GM12874 (cell line): ENCODE measurements around the gene RASAL2.

Experiments
- CTCF ChIP-seq: IDR thresholded peaks from 2 replicates; pipeline ENCODE4 v1.5.1; 2011; ENCODE audit warnings: low read depth, mild to moderate bottlenecking, control low read depth, low read length, moderate library complexity; ENCODE audit not compliant: insufficient read depth

RASAL2 gene

GRCh38 chr1:178243119-178243518, 149.2 kb downstream of the RASAL2 start:
- no peak for TF ChIP-seq CTCF

GRCh38 chr1:178243890-178244289, 150.0 kb downstream of the RASAL2 start:
- TF ChIP-seq CTCF = no peak

GRCh38 chr1:178254433-178254832, 160.5 kb downstream of the RASAL2 start:
- TF ChIP-seq CTCF = no peak

- TF ChIP-seq CTCF = no peak
Observed at GRCh38 chr1:178258536-178258935, 164.6 kb downstream of the RASAL2 start.

- no peak for TF ChIP-seq CTCF
Observed at GRCh38 chr1:178262120-178262500, 168.2 kb downstream of the RASAL2 start.

GRCh38 chr1:178263341-178263740, 169.4 kb downstream of the RASAL2 start:
- TF ChIP-seq CTCF = no peak

GRCh38 chr1:178266113-178266512, 172.2 kb downstream of the RASAL2 start:
- no peak for TF ChIP-seq CTCF

GRCh38 chr1:178266619-178267066, 172.7 kb downstream of the RASAL2 start:
- TF ChIP-seq CTCF = no peak
